HL-60 (cell line): ENCODE data around the gene CFAP97D2.

Experiments
- GABPA ChIP-seq: IDR thresholded peaks from 2 replicates; pipeline ENCODE4 v1.6.1; 2012; ENCODE audit warnings: low read depth
- POLR2AphosphoS5 ChIP-seq: IDR thresholded peaks from 2 replicates; pipeline ENCODE4 v1.6.1; 2012; ENCODE audit warnings: low read depth
- TF ChIP-seq, protein P1 (sequence below): IDR thresholded peaks from 2 replicates; pipeline ENCODE4 v1.6.1; 2012; ENCODE audit warnings: low read depth; ENCODE audit not compliant: insufficient replicate concordance
- TF ChIP-seq, protein P2 (sequence below): IDR thresholded peaks from one replicate; pipeline ENCODE4 v1.5.1; 2011; ENCODE audit warnings: low read length, control low read depth, inconsistent platforms; ENCODE audit not compliant: insufficient read depth

DNA sequence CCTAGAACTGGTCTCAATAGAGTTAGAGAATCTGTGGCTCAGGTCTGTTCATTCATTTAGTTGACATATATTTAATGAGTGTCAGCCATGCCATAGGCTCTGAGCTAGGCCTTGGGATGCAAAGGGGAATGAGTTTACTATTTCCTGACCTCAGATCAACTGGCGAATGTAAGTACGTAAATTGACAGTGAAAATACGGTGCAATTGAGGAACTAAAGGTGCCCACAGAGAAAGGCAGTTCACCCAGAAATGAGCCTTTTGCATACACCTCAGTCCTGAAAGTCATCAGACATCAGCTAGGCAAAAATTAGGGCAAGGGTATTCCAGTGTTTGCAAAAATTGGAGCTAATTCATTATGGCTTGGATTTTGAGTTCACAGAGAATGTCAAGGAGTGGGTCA, 81.8 kb downstream of the CFAP97D2 start:
- TF ChIP-seq, protein P1, sequence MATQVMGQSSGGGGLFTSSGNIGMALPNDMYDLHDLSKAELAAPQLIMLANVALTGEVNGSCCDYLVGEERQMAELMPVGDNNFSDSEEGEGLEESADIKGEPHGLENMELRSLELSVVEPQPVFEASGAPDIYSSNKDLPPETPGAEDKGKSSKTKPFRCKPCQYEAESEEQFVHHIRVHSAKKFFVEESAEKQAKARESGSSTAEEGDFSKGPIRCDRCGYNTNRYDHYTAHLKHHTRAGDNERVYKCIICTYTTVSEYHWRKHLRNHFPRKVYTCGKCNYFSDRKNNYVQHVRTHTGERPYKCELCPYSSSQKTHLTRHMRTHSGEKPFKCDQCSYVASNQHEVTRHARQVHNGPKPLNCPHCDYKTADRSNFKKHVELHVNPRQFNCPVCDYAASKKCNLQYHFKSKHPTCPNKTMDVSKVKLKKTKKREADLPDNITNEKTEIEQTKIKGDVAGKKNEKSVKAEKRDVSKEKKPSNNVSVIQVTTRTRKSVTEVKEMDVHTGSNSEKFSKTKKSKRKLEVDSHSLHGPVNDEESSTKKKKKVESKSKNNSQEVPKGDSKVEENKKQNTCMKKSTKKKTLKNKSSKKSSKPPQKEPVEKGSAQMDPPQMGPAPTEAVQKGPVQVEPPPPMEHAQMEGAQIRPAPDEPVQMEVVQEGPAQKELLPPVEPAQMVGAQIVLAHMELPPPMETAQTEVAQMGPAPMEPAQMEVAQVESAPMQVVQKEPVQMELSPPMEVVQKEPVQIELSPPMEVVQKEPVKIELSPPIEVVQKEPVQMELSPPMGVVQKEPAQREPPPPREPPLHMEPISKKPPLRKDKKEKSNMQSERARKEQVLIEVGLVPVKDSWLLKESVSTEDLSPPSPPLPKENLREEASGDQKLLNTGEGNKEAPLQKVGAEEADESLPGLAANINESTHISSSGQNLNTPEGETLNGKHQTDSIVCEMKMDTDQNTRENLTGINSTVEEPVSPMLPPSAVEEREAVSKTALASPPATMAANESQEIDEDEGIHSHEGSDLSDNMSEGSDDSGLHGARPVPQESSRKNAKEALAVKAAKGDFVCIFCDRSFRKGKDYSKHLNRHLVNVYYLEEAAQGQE: no peak
- TF ChIP-seq, protein P2, sequence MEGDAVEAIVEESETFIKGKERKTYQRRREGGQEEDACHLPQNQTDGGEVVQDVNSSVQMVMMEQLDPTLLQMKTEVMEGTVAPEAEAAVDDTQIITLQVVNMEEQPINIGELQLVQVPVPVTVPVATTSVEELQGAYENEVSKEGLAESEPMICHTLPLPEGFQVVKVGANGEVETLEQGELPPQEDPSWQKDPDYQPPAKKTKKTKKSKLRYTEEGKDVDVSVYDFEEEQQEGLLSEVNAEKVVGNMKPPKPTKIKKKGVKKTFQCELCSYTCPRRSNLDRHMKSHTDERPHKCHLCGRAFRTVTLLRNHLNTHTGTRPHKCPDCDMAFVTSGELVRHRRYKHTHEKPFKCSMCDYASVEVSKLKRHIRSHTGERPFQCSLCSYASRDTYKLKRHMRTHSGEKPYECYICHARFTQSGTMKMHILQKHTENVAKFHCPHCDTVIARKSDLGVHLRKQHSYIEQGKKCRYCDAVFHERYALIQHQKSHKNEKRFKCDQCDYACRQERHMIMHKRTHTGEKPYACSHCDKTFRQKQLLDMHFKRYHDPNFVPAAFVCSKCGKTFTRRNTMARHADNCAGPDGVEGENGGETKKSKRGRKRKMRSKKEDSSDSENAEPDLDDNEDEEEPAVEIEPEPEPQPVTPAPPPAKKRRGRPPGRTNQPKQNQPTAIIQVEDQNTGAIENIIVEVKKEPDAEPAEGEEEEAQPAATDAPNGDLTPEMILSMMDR: no peak
- TF ChIP-seq POLR2AphosphoS5: no peak
- TF ChIP-seq GABPA: no peak
